Endothelial cell (in vitro differentiated cells): ENCODE results near the gene BBLN. TPM values are rescaled to one million over a fixed set of nuclear protein-coding genes. Genes with fewer than 3 reads are reported as not detected.

Experiments used
- DNase-seq: peaks from one replicate; pipeline ENCODE4 v3.0.0; 2021; ENCODE audit warnings: low spot score
- H3K27ac Mint-ChIP-seq: one replicate; pipeline ENCODE4 v1.8.0; 2021; ENCODE audit warnings: mixed read lengths, inconsistent platforms; ENCODE audit not compliant: unreplicated experiment
- H3K27me3 Mint-ChIP-seq: one replicate; pipeline ENCODE4 v1.8.0; 2021; ENCODE audit warnings: mild to moderate bottlenecking, moderate library complexity, mixed read lengths, inconsistent platforms; ENCODE audit not compliant: unreplicated experiment
- H3K36me3 Mint-ChIP-seq: one replicate; pipeline ENCODE4 v1.8.0; 2021; ENCODE audit warnings: mild to moderate bottlenecking, low read depth, mixed read lengths, inconsistent platforms; ENCODE audit not compliant: unreplicated experiment
- H3K4me1 Mint-ChIP-seq: one replicate; pipeline ENCODE4 v1.8.0; 2021; ENCODE audit warnings: mild to moderate bottlenecking, mixed read lengths, inconsistent platforms; ENCODE audit not compliant: unreplicated experiment
- H3K4me3 Mint-ChIP-seq: one replicate; pipeline ENCODE4 v1.8.0; 2021; ENCODE audit warnings: mild to moderate bottlenecking, mixed read lengths, inconsistent platforms; ENCODE audit not compliant: unreplicated experiment
- H3K9me3 Mint-ChIP-seq: one replicate; pipeline ENCODE4 v1.8.0; 2021; ENCODE audit warnings: mixed read lengths, inconsistent platforms; ENCODE audit not compliant: unreplicated experiment
- CTCF ChIP-seq: fragments of 200-600 bp; sonication (generic); IDR thresholded peaks from one replicate; pipeline ENCODE4 v1.5.0; 2021; ENCODE audit warnings: antibody characterized with exemption; ENCODE audit not compliant: unreplicated experiment
- total RNA-seq: library from RNA; stranded (reverse); fragmentation: NEBNext Ultra II Directional; extraction: Animal tissue kit (Norgen Biotek cat#: 25700); gene quantifications from one replicate; pipeline ENCODE4 v1.2.1, GENCODE V29; 2021; ENCODE audit not compliant: unreplicated experiment

Gene BBLN
- total RNA-seq, 1 donor from 2014 or later, result 62.1 TPM

- TF ChIP-seq CTCF, result no peak
- Mint-ChIP-seq H3K4me3 (no peak overlapping the region), H3K36me3 (peaks cover 3% of the 10 kb centered on the region), H3K27me3 (peaks cover 2% of the 10 kb centered on the region), H3K4me1 (peaks cover 11% of the 10 kb centered on the region), H3K9me3 (no peaks in the 10 kb centered on the region), H3K27ac (no peak overlapping the region)
- no peak for DNase-seq
Measured at GRCh38 chr9:128121924-128122808, 37.9 kb upstream of the BBLN start.

DNA sequence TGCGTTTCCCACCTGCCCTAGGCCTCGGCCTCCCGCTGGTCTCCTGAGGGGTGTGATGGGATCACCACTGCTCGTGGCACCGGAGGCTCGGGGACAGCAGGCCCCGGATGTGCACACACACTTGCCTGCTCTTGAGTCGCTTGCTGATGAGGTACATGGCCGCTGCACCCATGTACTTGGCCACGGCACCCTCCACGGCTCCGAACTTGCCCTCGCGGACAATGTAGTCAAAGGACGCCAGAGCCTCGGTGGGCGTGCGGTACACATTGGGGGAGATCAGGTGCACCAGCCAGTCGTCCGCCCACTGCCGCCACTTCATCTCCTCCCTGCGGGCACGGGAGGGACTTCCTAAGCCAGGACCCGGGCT, 37.3 kb upstream of the BBLN start:
- no peaks in the 10 kb centered on the region for H3K9me3 Mint-ChIP-seq
- peak overlapping the region; percentile 56 for H3K4me3 Mint-ChIP-seq
- peaks cover 3% of the 10 kb centered on the region for H3K36me3 Mint-ChIP-seq
- TF ChIP-seq CTCF, result no peak
- H3K27me3 Mint-ChIP-seq, result no peaks in the 10 kb centered on the region
- H3K4me1 Mint-ChIP-seq, result peaks cover 9% of the 10 kb centered on the region
- DNase-seq, result no peak
- no peak overlapping the region for H3K27ac Mint-ChIP-seq

DNA sequence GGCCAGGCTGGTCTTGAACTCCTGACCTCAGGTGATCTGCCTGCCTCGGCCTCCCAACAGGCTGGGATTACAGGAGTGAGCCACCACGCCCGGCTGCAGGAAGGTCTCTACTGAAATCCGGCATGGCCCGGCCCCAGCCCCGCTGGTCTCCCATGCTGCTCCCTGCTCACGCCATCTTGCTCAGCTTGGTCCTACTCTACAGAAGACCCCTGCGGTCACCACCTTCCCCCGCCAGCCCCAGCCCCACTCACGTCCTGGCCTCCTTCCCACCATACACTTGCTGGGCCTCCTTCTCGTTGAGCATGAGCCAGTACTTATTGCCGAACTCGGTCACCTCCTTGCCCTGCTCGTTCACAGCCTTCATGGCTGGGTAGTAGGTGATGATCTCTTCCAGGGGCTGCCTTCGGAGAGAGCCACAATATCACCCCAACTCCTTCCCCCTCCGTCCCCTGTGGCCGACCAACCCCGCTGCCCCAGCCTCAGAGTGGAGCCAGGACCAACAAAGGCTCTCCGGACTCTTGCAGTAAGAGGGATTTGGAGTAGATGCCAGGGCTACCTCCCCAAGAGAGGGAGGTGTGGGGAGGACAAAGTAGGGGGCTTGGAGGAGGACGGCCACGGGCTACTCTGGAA, 36.5 kb upstream of the BBLN start:
- no peak overlapping the region for H3K27ac Mint-ChIP-seq
- no peak for DNase-seq
- peaks cover 3% of the 10 kb centered on the region for H3K36me3 Mint-ChIP-seq
- H3K4me1 Mint-ChIP-seq, result peaks cover 9% of the 10 kb centered on the region
- H3K4me3 Mint-ChIP-seq, result no peak overlapping the region
- H3K9me3 Mint-ChIP-seq, result no peaks in the 10 kb centered on the region
- H3K27me3 Mint-ChIP-seq, result no peaks in the 10 kb centered on the region
- no peak for TF ChIP-seq CTCF

- H3K36me3 Mint-ChIP-seq, result peaks cover 3% of the 10 kb centered on the region
- H3K9me3 Mint-ChIP-seq, result peaks cover 7% of the 10 kb centered on the region
- TF ChIP-seq CTCF, result no peak
- DNase-seq, result no peak
- peaks cover 13% of the 10 kb centered on the region for H3K4me1 Mint-ChIP-seq
- H3K4me3 Mint-ChIP-seq, result no peak overlapping the region
- no peak overlapping the region for H3K27ac Mint-ChIP-seq
- peaks cover 3% of the 10 kb centered on the region for H3K27me3 Mint-ChIP-seq
Measured at GRCh38 chr9:128124451-128124850, 35.6 kb upstream of the BBLN start.
